Stimulated activated CD4-positive, alpha-beta T cell treated with anti-CD3 and anti-CD28 coated beads, Interleukin-1b, Interleukin-23, amount 100 ng/mL, for 24 hours (primary cell): ENCODE data around the gene PRKD1.
"Not testable (repeated sequence)": the region's sequence is repeated elsewhere in the genome, so short reads cannot be mapped to it uniquely, and the experiment has no call there.

ENCODE experiments used
- DNase-seq, 4 experiments: peaks; one replicate each; pipeline ENCODE4 v3.0.0-alpha.2; 2020; ENCODE audit warnings: low read depth in 4 of 4, low spot score in 1 of 4

Gene PRKD1

DNA sequence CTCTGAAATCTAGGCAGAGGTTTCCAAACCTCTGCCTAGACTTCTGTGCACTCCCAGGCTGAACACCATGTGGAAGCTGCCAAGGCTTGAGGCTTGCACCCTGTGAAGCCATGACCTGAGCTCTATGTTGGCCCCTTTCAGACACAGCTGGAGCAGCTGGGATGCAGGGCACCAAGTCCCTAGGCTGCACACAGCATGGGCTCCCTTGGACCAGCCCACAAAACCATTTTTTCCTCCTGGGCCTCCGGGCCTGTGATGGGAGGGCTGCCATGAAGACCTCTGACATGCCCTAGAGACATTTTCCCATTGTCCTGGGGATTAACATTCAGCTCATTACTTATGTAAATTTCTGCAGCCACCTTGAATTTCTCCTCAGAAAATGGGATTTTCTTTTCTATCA is 88.0 kb downstream of the PRKD1 start:
- not testable (repeated sequence) for DNase-seq

DNA sequence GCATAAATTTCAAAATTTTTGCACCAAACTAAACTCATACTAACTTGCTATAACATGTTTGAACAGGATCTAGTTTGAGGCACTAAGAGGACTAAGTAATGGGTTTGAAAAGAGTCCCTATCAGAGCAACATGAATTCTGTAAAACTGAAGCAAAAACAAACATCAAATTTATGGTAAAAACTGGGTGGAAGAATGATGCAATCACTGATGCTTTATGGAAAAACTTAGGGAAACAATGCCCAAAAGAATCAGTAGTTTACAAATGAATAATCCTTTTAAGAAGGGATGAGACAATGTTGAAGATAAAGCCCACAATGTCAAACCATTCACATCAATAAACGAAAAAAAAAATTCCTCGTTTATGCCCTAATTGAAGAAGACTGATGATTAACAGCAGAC is 88.9 kb downstream of the PRKD1 start:
- DNase-seq = no peak

GRCh38 chr14:29836395-29836794 is 91.3 kb downstream of the PRKD1 start:
- no peak for DNase-seq

DNA sequence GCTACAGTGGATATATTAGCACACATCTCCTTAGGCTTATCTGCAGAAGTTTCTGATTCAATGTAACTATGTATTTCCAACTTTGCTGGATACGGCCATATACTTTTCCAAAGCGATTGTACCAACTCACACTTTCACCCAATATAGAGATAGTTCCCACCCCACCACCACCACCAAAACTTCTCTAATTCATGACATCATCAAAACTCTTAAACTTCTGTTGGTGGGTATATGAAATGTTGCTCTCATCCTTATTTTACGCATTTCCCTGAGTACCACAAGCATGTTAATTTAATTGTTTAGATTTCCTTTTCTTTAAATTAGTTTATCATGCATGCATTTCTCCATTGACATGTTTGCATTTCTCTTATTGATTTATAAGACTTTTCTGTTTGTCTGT is 95.6 kb downstream of the PRKD1 start:
- DNase-seq = no peak

DNA sequence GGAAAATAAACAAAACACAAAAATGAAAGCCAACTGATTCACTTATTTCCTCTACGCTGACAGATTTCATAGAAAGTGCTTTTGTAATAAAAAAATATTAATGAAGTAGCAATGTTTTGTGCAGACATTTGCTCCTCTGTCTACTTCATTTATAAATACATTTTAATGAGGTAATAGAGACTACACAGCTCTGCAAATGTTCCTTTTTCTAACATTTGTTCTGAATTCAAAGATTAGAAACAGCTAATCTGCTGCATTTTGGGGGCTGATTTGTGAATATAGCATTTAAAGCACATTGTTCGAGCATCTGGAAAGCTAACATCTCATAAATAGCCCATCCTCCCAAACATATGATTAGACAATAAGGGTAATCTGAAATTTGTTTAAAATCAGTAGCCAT is 97.8 kb downstream of the PRKD1 start:
- no peak for DNase-seq

DNA sequence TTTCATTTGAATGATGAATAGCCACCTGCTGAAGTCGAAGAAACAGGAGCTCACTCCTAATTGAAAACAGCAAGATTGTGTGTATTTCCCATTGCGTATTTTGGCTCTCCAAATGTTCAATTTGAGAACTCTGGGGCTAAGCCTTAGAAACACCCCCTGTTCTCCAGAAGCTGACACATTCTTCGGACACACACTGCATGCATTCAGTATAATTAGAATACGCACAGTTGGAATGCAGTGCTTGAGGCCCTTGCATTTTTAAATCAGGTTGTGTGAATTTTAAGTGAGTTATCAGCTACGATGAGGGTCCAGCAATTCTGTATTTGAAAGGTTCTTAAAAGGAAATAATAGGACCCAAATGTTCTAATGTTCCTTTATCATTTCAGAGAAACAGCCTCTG is 103.8 kb downstream of the PRKD1 start:
- no peak for DNase-seq

GRCh38 chr14:29822430-29822709 is 105.3 kb downstream of the PRKD1 start:
- DNase-seq = no peak

DNA sequence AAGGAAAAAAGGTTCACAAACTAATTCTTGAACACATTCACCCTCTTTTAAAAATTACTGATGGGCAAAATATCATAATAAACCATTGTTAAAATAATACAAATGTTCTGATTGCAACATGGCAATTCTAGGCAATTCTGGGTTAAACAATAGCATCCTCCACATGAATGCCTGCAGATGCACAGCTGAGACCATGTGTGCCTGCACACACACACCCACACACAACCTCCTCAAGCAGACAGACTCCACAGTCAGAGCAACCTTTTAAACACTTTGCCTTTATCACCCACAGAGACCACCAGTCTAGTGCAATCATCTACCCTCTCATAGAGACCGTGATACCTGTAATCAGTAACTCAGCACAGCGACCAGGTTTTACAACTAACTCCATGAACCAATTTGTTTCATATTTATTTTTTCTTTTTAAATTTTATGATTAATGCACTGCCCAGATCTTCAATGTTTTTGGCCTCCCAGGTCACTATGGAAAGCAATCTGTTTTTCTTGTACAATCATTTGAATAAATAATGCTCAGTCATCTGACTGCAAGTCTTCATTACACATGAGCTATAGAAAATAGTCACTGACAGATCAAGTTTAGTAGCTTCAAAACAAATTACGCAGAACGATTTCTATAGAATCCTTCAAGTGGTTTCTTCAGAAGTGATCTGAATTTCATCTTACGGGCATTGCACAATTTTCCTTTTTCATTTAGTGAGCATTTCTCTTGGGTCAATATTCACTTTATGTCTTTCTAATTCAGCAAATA is 105.8 kb downstream of the PRKD1 start:
- no peak for DNase-seq

DNA sequence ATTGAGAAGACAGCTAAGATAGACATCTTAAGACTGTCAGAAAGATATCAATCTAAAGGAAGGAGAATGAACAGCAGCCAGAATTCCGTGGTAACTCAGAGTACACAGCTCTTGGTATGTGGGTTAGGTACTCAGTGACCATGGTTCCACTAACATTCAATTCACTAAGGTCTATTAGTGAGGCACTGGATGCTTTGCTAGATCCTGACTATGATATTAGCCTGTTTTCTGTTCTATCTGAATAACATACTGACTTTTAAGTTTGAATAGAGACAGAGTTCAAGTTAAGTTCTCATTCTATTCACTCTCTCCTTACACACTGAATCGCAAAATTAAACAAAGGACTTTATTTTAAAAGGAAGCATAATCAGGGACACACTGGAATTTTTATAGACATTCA is 106.4 kb downstream of the PRKD1 start:
- DNase-seq = no peak

DNA sequence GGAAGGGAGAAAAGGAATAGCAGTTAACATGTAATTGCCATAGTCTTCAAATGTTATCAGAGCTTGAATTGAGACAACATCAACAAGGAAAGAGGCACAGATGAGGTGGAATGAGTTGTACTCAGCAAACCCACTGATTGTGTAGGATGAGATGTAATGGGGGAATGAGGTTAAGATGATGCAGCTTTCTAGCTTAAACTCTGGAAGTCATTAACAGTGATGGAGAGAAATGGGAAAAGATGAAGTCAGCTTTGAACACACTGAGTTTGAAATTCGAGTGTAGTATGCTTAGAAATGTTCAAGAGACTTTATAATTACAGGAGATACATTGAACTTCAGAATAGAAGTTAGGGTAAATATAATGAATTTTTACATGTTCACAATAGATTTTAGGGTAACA is 106.9 kb downstream of the PRKD1 start:
- DNase-seq = no peak

GRCh38 chr14:29817767-29818405 is 109.8 kb downstream of the PRKD1 start:
- DNase-seq = no peak

DNA sequence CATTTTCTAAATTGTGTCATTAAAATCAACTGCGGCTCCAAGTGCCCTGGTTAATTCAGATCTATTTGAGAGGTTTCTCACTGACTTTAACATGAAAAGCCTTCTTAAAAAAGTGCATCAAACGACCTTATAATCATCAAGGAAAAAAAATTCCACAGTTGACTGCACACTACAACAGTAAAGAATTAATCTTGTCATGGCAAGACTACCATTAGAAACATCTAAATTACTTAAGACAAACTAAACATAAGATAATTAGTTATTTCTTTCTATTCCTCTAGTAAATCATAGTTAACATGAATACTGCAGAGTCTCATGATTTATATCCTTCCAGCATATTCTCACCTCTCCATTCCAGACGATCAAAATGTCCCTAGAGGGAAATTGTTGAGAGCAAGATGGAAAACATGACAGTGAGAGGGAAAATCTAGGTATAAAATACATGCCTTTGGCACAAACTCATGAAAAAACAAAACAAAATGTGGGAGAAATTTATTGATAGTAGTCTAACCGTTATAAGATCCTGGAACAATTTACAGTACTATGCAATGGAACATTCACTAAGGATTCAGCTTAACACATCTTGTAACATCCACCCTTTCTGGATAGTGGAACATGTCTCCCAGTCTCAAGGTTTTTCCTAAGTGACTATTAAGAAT is 112.5 kb downstream of the PRKD1 start:
- no peak for DNase-seq

- no peak for DNase-seq
Measured at GRCh38 chr14:29814156-29815015, 113.3 kb downstream of the PRKD1 start.

- no peak for DNase-seq
Measured at GRCh38 chr14:29810682-29811081, 117.0 kb downstream of the PRKD1 start.

DNA sequence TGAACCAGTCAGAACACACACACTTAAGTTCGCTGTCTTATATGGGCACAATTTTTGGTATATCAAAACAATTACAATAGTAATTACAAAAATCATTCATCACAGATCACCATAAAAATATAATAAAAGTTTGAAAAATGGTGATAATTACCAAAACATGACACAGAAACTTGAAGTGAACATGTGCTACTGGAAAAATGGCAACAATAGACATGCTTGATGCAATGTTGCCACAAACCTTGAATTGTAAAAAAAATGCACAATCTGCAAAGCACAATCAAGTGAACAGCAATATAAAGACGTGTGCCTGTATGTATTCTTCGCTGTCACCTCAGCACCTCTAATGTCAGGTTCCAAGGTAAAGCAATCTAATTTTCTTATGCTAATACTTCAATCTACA is 117.6 kb downstream of the PRKD1 start:
- no peak for DNase-seq

- DNase-seq = no peak
Measured at GRCh38 chr14:29806124-29806517, 121.5 kb downstream of the PRKD1 start.

GRCh38 chr14:29805415-29806123 is 122.1 kb downstream of the PRKD1 start:
- DNase-seq = no peak

GRCh38 chr14:29804481-29805266 is 123.0 kb downstream of the PRKD1 start:
- DNase-seq = no peak

DNA sequence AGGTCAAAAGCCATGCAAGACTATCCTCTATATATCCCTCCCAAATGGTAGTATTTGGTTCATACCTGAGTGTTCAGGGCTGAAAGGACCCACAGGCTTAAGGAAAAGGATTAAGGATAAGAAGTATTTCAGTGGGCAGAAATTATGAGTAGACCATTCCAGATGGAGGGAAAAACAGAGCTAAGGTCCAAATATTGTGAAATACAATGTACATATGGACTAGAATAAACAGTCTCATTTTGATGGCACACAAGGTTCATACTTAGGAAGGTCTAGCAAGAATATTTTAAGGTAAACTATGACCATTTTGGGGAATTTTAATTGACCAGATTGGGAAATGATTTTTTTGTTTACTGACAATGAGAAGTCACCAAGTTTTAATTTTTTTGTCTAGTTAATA is 124.6 kb downstream of the PRKD1 start:
- DNase-seq = no peak

DNA sequence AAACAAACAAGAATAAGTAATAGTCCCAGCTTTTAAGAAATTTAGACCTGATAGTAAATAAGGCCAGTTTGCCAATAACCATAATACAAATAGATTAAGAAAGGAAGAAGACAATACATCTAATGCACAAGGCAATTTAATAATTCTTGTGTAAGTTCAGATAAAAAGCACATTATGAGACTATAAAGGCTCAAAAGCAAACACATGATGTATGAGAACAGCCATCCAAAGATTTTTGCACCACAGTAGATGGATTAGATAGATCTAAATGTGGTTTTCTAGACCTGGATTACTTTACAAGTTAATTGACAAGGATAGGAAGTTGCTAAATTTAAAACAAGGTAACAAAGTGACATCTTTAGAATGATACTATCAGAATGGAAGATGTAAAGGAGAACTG is 125.4 kb downstream of the PRKD1 start:
- no peak for DNase-seq
